Small intestine (tissue), 7 donors: Measurements from ENCODE around the gene RPL41. TPM values are rescaled to one million over a fixed set of nuclear protein-coding genes. Genes with fewer than 3 reads are reported as not detected.

Experiments used
- DNase-seq, 2 donors: peaks; one replicate each; pipeline versions ENCODE4 v3.0.0 to v3.0.0-alpha.2; 2013
- FAIRE-seq: peaks from 2 replicates; lab custom pipeline; 2012; peaks lifted over from hg19 to GRCh38; lab: Jason Lieb, UNC
- H3K27ac ChIP-seq, 3 donors: one replicate each; pipeline ENCODE4 v1.5.1; 2013; ENCODE audit warnings: low read length in 2 of 3, mild to moderate bottlenecking in 2 of 3, control low read depth in 1 of 3, inconsistent platforms in 1 of 3, low read depth in 1 of 3, moderate library complexity in 1 of 3
- H3K27me3 ChIP-seq, 3 donors: one replicate each; pipeline ENCODE4 v1.6.1; 2013; ENCODE audit warnings: low read length in 3 of 3, inconsistent platforms in 1 of 3; ENCODE audit not compliant: control insufficient read depth in 3 of 3, insufficient read depth in 3 of 3
- H3K36me3 ChIP-seq, 3 donors: one replicate each; pipeline ENCODE4 v1.6.1; 2013; ENCODE audit warnings: low read length in 3 of 3, inconsistent platforms in 1 of 3, low read depth in 1 of 3, mild to moderate bottlenecking in 1 of 3, moderate library complexity in 1 of 3; ENCODE audit not compliant: control insufficient read depth in 3 of 3, insufficient read depth in 2 of 3
- H3K4me1 ChIP-seq, 3 donors: one replicate each; pipeline ENCODE4 v1.6.1; 2013; ENCODE audit warnings: low read length in 2 of 3, inconsistent platforms in 1 of 3, low read depth in 1 of 3, mild to moderate bottlenecking in 1 of 3, moderate library complexity in 1 of 3; ENCODE audit not compliant: control insufficient read depth in 3 of 3, insufficient read depth in 2 of 3
- H3K4me3 ChIP-seq, 3 donors: one replicate each; pipeline ENCODE4 v1.5.1; 2013; ENCODE audit warnings: low read length in 3 of 3, control low read depth in 1 of 3, inconsistent platforms in 1 of 3, low read depth in 1 of 3, mild to moderate bottlenecking in 1 of 3, moderate library complexity in 1 of 3
- H3K9me3 ChIP-seq, 2 donors: one replicate each; pipeline ENCODE4 v1.6.1; 2013; ENCODE audit warnings: low read depth in 1 of 2, low read length in 1 of 2; ENCODE audit not compliant: control insufficient read depth in 2 of 2, insufficient read depth in 1 of 2
- whole genome bisulfite sequencing, 3 donors: extraction: QIAGEN DNeasy Blood & Tissue Kit; methylation state at CpG; one replicate each; pipeline ENCODE4 v1.1.7; 2013; 5-methylcytosine and 5-hydroxymethylcytosine counted together
- polyA plus RNA-seq, 4 donors: library from polyadenylated mRNA; stranded (reverse) in 3 of 4; unstranded in 1 of 4; fragments of 200-250 nt in 3 of 4; fragments of 120-200 nt in 1 of 4; gene quantifications; one replicate each; pipeline versions ENCODE4 v1.2.1 to v1.2.3, GENCODE V29; 2013
- donor health status: healthy with polysubstance abuse.
- donor health status: control.
- donor health status: control.
- donor health status: Bipolar disorder and iron deficiency.
- donor health status: healthy.

Gene RPL41
- polyA plus RNA-seq, 4 donors = 3,267 to 7,277 (median 5,942) TPM

DNA sequence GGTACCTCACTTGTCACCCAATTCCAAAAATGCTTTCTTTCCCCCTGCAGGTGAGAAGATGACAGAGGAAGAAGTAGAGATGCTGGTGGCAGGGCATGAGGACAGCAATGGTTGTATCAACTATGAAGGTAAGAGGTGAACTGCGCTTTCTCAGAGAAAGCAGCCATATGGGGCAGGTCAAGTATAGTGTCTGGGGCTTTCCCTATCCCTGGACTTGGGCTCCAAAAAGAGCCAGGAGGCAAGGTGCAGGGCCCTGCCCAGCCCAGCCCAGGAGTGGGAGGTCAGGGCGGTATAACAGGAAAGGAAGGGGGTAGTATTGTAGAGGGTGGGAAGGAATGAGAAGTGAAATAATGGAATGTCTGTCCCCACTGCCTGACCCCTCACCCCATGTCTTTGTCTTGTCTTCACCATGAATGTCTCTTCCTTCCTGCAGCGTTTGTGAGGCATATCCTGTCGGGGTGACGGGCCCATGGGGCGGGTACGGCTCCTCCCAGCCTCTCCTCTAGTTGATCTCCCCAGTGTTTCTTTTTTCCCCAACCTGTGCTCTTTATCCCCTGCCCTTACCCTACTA is 43.8 kb downstream of the RPL41 start:
- Histone ChIP-seq H3K4me1 (peaks cover 4 to 34% (median 6%) of the 10 kb centered on the region in 3 donors), H3K36me3 (peaks cover 26 to 67% (median 29%) of the 10 kb centered on the region in 3 donors), H3K27me3 (no peaks in the 10 kb centered on the region), H3K4me3 (peak overlapping the region; percentile 3 to 97 (median 64)), H3K27ac (peak overlapping the region; percentile 92 to 100 (median 99)), H3K9me3 (no peaks in the 10 kb centered on the region)
- WGBS, 3 donors = 12 to 18% (median 17%) methylated on average over 7 of the region's 7 CpGs
- DNase-seq (peak; percentile 35 to 61), FAIRE-seq (no peak)

DNA sequence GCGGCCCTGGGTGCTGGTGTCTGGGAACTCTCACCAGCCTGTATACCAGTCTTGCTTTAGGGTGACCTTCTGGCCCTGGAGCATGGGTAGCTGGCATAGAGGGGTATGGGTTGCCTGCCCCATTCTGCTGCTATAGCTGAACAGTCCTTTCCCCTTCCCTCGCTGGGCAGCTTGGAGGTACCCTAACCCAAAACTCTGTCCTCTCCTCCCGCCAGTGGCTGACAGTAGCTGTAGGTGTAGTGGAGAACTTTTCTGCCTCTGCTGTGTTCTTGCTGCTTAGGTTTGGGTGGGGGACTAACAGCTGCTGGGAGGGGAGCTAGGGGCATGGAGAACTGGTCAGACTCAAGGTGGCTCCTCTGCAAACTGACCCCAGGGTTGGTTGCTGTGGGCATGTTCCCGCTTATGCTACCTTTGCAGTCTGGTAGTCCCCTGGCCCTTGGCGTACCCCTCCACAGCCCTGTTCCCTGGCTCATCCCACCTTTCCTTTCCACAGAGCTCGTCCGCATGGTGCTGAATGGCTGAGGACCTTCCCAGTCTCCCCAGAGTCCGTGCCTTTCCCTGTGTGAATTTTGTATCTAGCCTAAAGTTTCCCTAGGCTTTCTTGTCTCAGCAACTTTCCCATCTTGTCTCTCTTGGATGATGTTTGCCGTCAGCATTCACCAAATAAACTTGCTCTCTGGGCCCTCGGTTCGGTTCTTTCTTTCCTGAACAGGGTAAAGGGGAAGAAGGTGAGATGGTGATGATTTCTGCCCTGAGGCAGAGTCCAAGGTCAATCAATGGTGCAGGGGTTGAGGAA is 44.7 kb downstream of the RPL41 start:
- H3K4me3 ChIP-seq = peak overlapping the region in 2 of 3 donors; percentile 64 to 97
- DNase-seq = no peak
- H3K27me3 ChIP-seq = no peaks in the 10 kb centered on the region
- H3K9me3 ChIP-seq = no peaks in the 10 kb centered on the region
- H3K36me3 ChIP-seq = peaks cover 27 to 67% (median 31%) of the 10 kb centered on the region in 3 donors
- H3K27ac ChIP-seq = peak overlapping the region; percentile 92 to 100 (median 99)
- FAIRE-seq = no peak
- H3K4me1 ChIP-seq = peaks cover 0 to 30% (median 4%) of the 10 kb centered on the region in 3 donors
- 64 to 71% (median 70%) methylated on average over 10 to 11 of the region's 11 CpGs for WGBS, 3 donors

DNA sequence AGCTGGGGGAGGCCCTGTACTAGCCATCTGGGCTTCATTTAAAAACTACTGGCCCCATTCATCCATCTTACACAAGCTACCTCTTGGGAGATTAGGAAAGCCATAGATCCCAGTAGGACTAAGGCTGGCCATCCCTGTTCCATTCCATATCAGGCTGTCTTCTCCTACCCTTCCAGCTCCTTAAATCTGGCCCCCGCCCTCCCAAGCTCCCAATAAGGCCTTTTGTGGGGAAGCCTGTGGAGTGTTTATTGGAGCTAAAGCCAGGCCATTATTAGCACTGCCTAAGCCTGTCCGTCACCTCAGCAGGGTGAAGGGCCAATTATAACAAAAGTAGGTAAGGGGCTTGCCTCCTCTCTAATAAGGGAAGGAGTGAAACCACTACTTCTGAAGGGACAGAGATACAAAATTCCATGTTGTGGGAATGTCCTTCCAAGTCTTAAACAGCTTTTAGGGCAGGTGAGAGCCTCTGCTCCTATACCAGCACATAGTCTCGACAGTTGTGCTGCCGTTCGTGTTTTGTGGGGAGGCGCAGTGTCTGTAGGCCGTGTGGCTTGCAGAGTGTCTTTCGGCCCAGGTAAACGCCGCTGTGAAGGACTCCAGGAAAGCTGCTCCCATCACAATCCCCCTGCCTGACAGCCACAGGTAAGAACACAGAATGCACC is 45.4 kb downstream of the RPL41 start:
- peaks cover 0 to 30% (median 4%) of the 10 kb centered on the region in 3 donors for H3K4me1 ChIP-seq
- no peaks in the 10 kb centered on the region for H3K27me3 ChIP-seq
- WGBS, 3 donors = 72 to 82% (median 80%) methylated on average over 10 of the region's 10 CpGs
- H3K9me3 ChIP-seq = no peaks in the 10 kb centered on the region
- peaks cover 27 to 74% (median 31%) of the 10 kb centered on the region in 3 donors for H3K36me3 ChIP-seq
- H3K4me3 ChIP-seq = no peak overlapping the region
- peak in 1 of 2 donors; percentile 9 for DNase-seq
- peak overlapping the region in 1 of 3 donors; percentile 100 for H3K27ac ChIP-seq
- no peak for FAIRE-seq

DNA sequence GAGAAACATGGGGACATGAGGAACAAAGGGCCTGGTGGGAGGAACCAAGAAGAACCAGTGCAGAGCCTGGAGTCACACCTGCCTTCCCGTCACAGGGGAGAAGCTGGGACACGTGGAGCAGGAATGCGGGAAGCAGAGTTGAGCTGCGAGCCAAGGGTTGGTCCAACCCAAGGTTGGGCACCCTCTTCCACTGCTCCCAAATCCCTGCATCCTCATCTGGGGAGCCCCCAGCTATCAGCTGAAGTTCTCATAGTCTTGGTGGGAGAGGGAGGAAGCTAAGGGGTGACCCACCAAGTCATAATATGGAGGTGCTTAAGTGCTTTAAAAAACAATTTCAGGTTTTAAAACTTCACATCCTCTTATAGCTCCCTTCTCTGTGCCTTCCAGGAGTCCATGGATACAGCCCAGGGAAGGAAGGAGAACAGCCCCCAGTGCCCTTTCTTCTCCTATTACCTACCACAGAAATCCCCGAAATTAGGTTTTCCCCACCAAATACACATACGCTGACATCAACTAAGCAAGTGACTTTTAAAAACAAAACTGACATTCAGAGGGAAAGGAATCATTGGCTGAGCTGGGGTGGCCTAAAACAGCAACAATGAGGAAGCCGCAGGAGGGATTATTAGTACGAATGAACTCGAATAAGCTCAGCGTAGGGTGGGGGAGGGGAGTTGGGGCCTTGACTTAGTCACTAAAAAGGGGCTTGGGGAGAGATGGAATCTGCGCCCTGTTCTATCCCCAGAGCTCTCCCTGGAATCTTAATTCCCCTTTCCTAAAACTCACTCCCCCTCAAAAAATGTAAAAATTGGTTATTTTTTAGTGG is 46.2 kb downstream of the RPL41 start:
- Histone ChIP-seq H3K9me3 (no peaks in the 10 kb centered on the region), H3K27ac (peak overlapping the region in 2 of 3 donors; percentile 25 to 69), H3K36me3 (peaks cover 27 to 82% (median 35%) of the 10 kb centered on the region in 3 donors), H3K4me1 (peaks cover 0 to 22% (median 4%) of the 10 kb centered on the region in 3 donors), H3K4me3 (no peak overlapping the region), H3K27me3 (no peaks in the 10 kb centered on the region)
- WGBS, 3 donors = 60 to 62% (median 61%) methylated on average over 11 of the region's 11 CpGs
- FAIRE-seq = no peak
- peak; percentile 19 to 39 for DNase-seq

DNA sequence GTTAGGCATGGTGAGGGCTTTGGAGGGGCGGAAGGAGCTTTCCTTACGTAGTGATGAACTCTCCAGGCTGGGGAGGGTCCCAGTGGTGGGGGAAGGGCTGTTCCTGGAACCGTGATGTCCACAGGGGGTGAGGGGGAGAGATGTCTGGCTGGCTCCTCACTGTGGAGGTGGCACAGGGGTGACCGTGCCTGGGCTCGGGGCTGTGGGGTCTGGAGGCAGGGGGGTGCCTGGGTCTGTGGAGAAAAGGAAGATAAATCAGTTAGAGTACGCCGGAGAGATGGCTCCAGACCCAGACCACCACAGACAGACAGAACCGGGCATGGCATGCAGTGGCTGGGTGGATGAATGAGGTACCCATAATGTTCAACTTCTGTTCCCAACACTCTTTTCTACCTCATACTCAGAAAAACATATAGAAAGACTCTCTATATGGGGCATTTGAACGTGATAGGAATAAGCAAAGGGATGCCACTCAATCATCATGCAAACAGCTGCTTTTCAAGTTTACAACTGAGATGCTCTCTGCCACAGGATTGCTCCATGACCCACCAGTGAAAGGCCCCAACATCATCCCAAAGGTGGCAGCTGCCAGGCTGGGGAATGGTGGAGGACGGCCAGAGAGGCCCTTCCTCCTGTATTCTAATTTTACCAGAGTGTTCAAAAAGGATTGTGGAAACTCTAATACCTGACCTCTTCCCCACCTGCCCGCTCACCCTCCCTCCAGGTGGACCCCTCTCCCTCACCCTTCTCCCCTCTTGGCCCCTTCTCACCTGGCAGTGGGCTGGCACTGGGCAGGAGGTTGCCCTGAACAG is 47.3 kb downstream of the RPL41 start:
- no peak for FAIRE-seq
- Histone ChIP-seq H3K4me1 (peaks cover 0 to 22% (median 4%) of the 10 kb centered on the region in 3 donors), H3K4me3 (no peak overlapping the region), H3K27me3 (no peaks in the 10 kb centered on the region), H3K36me3 (peaks cover 27 to 93% (median 36%) of the 10 kb centered on the region in 3 donors), H3K27ac (no peak overlapping the region), H3K9me3 (no peaks in the 10 kb centered on the region)
- no peak for DNase-seq
- WGBS, 3 donors = 74 to 82% (median 79%) methylated on average over 11 of the region's 11 CpGs

DNA sequence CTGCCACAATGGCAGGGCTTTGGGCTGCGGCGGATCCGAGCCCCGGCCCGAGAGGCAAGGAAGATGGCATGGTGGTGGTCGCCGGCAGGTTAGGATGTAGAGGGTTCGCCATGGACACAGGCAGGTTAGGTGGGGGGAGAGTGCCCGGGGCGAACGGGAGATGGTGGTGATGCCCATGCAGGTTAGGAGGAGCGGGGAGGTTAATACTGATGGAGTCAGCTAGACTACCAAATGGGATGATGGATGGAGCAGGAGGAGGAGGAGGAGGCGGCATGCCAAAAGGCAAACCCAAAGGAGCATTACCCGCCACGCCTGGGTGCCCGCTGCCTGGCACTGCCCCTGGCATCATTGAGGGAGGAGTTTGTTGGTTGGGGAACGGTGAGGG is 47.9 kb downstream of the RPL41 start:
- DNase-seq = no peak

DNA sequence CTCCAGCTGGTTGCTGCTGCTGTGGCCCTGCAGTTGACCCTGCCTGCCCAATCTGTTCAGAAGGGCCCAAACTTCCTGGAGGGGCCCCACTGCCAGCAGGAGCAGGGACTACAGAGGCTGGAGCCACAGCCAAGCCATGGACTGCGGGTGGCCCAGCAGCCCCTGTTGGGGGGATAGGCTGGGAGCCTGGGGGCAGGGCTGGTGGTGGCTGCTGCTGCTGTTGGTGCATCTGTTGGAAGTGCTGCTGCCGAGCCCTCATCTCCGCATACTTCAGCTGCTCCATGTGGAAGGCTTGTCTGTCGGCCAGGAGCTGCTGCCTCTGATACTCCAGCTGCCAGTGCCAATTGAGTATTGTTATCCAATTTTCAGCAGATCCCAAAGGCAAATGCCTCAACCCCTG is 48.9 kb downstream of the RPL41 start:
- DNase-seq (no peak), FAIRE-seq (no peak)
- Histone ChIP-seq H3K9me3 (no peaks in the 10 kb centered on the region), H3K4me1 (peaks cover 0 to 11% (median 4%) of the 10 kb centered on the region in 3 donors), H3K36me3 (peaks cover 32 to 96% (median 44%) of the 10 kb centered on the region in 3 donors), H3K27me3 (no peaks in the 10 kb centered on the region), H3K27ac (no peak overlapping the region), H3K4me3 (no peak overlapping the region)
- WGBS, 3 donors = 77 to 81% (median 80%) methylated on average over 4 of the region's 4 CpGs

More for the DNA sequence above, 47.9 kb downstream of the RPL41 start:
- Histone ChIP-seq H3K9me3 (no peaks in the 10 kb centered on the region), H3K4me1 (peaks cover 0 to 21% (median 4%) of the 10 kb centered on the region in 3 donors), H3K27me3 (no peaks in the 10 kb centered on the region), H3K27ac (no peak overlapping the region), H3K4me3 (no peak overlapping the region), H3K36me3 (peaks cover 27 to 96% (median 36%) of the 10 kb centered on the region in 3 donors)
- WGBS, 3 donors = 90 to 91% (median 91%) methylated on average over 16 to 17 of the region's 17 CpGs
- FAIRE-seq = no peak
